Panc1 (cell line): ENCODE results near the gene FOXD4. TPM values are rescaled to one million over a fixed set of nuclear protein-coding genes. Genes with fewer than 3 reads are reported as not detected.
"Not testable (repeated sequence)": the region's sequence is repeated elsewhere in the genome, so short reads cannot be mapped to it uniquely, and the experiment has no call there.

ENCODE experiments used
- ATAC-seq: fragments of 200-7000 bp; cut with Tn5 transposase; 2 replicates; pipeline ENCODE4 v1.9.1; 2020; ENCODE audit warnings: mild to moderate bottlenecking, moderate library complexity
- Bru-seq: library from RNA; stranded (reverse); fragments of 400-500 nt; gene quantifications from one replicate; lab custom pipeline; 2021; lab: Mats Ljungman, UMichigan
- BruChase-seq, 2 experiments: library from RNA; stranded (reverse); fragments of 400-500 nt; gene quantifications; one replicate each; lab custom pipeline; 2021; lab: Mats Ljungman, UMichigan
- BruUV-seq: library from RNA; stranded (reverse); fragments of 400-500 nt; replicated peaks from 2 replicates; lab custom pipeline; 2021; lab: Mats Ljungman, UMichigan
- CTCF ChIA-PET: fragments of 300-600 bp; sonication (Branson Sonifier 250); formaldehyde crosslinking; loops from one replicate; lab custom pipeline; 2022; ENCODE audit warnings: antibody characterized with exemption; lab: Charles Lee
- POLR2A ChIA-PET: fragments of 300-600 bp; sonication (Branson Sonifier 250); formaldehyde crosslinking; loops from one replicate; lab custom pipeline; 2022; ENCODE audit warnings: antibody characterized with exemption; lab: Charles Lee
- DNase-seq: peaks from one replicate; pipeline ENCODE4 v3.0.0-alpha.2; 2010; ENCODE audit warnings: low read depth, low spot score
- H3K27ac ChIP-seq: 2 replicates; pipeline ENCODE4 v1.5.1; 2011; ENCODE audit warnings: mild to moderate bottlenecking, low read length, inconsistent platforms
- H3K27me3 ChIP-seq: fragments of 200-500 bp; sonication (Bioruptor generic); 2 replicates; pipeline ENCODE4 v1.6.0; 2014; ENCODE audit warnings: low read length, inconsistent platforms; ENCODE audit not compliant: control insufficient read depth, insufficient read depth
- H3K36me3 ChIP-seq: fragments of 200-500 bp; sonication (Bioruptor generic); 2 replicates; pipeline ENCODE4 v1.5.1; 2014; ENCODE audit warnings: inconsistent platforms, mild to moderate bottlenecking, low read length, moderate library complexity; ENCODE audit not compliant: control insufficient read depth, insufficient read depth
- H3K4me1 ChIP-seq: 2 replicates; pipeline ENCODE4 v1.5.1; 2011; ENCODE audit warnings: inconsistent platforms, mild to moderate bottlenecking, low read length, moderate library complexity; ENCODE audit not compliant: control insufficient read depth, insufficient read depth
- H3K4me3 ChIP-seq, 2 experiments: 2 replicates each; pipeline ENCODE4 v1.5.1; 2011 to 2012; ENCODE audit warnings: low read depth in 2 of 2, low read length in 2 of 2, mild to moderate bottlenecking in 2 of 2, inconsistent platforms in 1 of 2, moderate library complexity in 1 of 2
- H3K9me3 ChIP-seq: fragments of 200-500 bp; sonication (Bioruptor generic); 2 replicates; pipeline ENCODE4 v1.5.1; 2014; ENCODE audit warnings: low read depth, mild to moderate bottlenecking, inconsistent platforms, low read length, moderate library complexity; ENCODE audit not compliant: control insufficient read depth, insufficient read depth
- in situ Hi-C: cut with HindIII; loops from 2 replicates; pipeline ENCODE4 v1.10.0; 2016; ENCODE audit warnings: low sequenced_read_pairs, low pct_unique_long_range_greater_than_20kb
- intact Hi-C: fragments of 100-400 bp; cut with micrococcal nuclease; formaldehyde crosslinking; loops from one replicate; pipeline ENCODE4 v1.10.0; 2022; ENCODE audit not compliant: unreplicated experiment
- long read RNA-seq: library from polyadenylated mRNA; unstranded; transcript quantifications from one replicate; pipeline ENCODE4 v2.0.0, GENCODE V29; 2021; ENCODE audit not compliant: unreplicated experiment
- polyA plus RNA-seq: library from polyadenylated mRNA; unstranded; fragments of >200 nt; gene quantifications from one replicate; pipeline ENCODE4 v1.2.1, GENCODE V29; 2012; ENCODE audit warnings: missing spikeins; ENCODE audit not compliant: insufficient read length
- total RNA-seq: library from RNA; stranded (reverse); gene quantifications from one replicate; pipeline ENCODE4 v1.2.1, GENCODE V29; 2021; ENCODE audit not compliant: unreplicated experiment

The FOXD4 gene
- total RNA-seq: 0.23 TPM
- not detected for polyA plus RNA-seq
- Bru-seq, nascent RNA: percentile 21 among the genes with signal in this experiment
- percentile 29 among the genes with signal in this experiment for BruChase-seq, experiment 1, labeled RNA remaining after a 2-hour chase
- BruChase-seq, experiment 2, labeled RNA remaining after a 6-hour chase: percentile 33 among the genes with signal in this experiment
- long read RNA-seq: 0 reads

DNA sequence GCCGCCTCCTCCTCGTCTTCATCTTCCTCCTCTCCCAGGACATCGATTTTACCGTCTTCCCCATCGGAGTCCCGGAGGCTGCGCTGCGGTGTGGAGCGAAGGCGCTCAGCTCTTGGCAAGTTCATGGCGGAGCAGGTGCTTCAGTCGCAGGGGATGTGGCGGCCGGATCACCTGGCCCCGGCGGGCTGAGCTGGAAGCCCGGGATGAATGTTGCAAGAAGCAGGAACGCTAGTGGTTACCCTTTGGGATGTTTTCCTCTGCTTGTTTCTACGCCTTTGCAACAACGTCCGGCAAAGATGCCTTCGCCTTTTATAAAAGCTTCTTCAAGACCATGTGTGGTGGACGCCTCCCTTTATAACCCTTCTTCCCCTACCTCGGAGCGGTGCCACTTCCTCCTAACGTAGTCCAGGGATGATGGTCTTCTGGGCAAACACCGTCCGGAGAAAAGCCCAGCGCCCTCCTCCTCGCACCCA is at the start of gene FOXD4:
Gene FOXD4 (minus strand): TSS at position 423 of the 473 bp plus-strand sequence. CDS start 298 bp downstream, at position 125.
- POLR2A ChIA-PET, H3K27ac ChIP-seq, H3K27me3 ChIP-seq, DNase-seq, H3K4me1 ChIP-seq, H3K4me3 ChIP-seq, ATAC-seq, intact Hi-C loops, in situ Hi-C loops, H3K36me3 ChIP-seq, H3K9me3 ChIP-seq, CTCF ChIA-PET, BruUV-seq: not testable (repeated sequence)

- in situ Hi-C loops, H3K4me3 ChIP-seq, H3K36me3 ChIP-seq, ATAC-seq, H3K27ac ChIP-seq, BruUV-seq, CTCF ChIA-PET, POLR2A ChIA-PET, H3K9me3 ChIP-seq, DNase-seq, H3K27me3 ChIP-seq, intact Hi-C loops, H3K4me1 ChIP-seq: not testable (repeated sequence)
Measured at GRCh38 chr9:159871-160270, 41.7 kb upstream of the FOXD4 start.

- in situ Hi-C loops, DNase-seq, H3K27ac ChIP-seq, intact Hi-C loops, H3K27me3 ChIP-seq, POLR2A ChIA-PET, H3K36me3 ChIP-seq, CTCF ChIA-PET, H3K4me1 ChIP-seq, BruUV-seq, ATAC-seq, H3K4me3 ChIP-seq, H3K9me3 ChIP-seq: not testable (repeated sequence)
Measured at GRCh38 chr9:151173-151572, 33.0 kb upstream of the FOXD4 start.

- POLR2A ChIA-PET, ATAC-seq, CTCF ChIA-PET, in situ Hi-C loops, H3K4me3 ChIP-seq, BruUV-seq, H3K4me1 ChIP-seq, H3K27ac ChIP-seq, H3K9me3 ChIP-seq, H3K27me3 ChIP-seq, intact Hi-C loops, H3K36me3 ChIP-seq, DNase-seq: not testable (repeated sequence)
Measured at GRCh38 chr9:139880-140279, 21.7 kb upstream of the FOXD4 start.

DNA sequence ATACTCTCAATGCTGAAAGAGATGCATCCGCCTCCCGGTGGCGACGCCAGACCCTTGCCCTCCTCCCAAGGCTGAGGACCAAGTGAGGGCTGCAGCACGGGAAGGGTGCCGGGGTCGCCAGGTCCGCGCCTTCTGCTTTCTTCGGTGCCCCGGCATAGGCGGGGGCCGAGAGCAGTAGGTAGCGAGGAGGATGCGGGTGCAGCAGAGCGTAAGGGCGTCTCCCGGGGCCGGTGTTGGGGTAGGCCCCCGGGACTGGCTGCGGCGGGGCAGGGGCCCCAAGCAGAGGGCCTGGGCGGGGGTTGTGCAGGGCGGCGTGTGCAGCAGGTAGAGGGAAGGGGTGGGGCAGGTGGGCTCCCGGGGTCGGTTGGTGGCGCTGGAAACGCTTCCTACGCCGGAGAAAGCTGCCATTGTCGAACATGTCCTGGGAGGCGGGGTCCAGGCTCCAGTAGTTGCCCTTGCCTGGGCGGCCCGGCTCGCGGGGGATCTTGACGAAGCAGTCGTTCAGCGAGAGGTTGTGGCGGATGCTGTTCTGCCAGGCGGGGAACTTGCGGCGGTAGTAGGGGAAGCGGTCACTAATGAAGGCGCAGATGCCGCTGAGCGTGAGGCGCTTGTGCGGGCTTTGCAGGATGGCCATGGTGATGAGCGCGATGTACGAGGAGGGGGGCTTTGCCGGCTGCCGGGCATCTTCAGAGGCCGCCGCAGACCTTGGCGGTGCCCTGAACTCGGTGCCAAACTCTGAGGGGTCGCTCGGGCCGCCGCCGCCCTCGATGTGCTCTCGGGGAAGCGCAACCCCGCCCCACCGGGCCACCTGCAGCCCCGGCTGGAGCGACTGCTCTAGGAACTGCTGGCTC is 848 bp downstream of the FOXD4 start:
- POLR2A ChIA-PET, ATAC-seq, H3K9me3 ChIP-seq, H3K36me3 ChIP-seq, CTCF ChIA-PET, H3K27ac ChIP-seq, H3K27me3 ChIP-seq, BruUV-seq, H3K4me1 ChIP-seq, DNase-seq, in situ Hi-C loops, H3K4me3 ChIP-seq, intact Hi-C loops: not testable (repeated sequence)

DNA sequence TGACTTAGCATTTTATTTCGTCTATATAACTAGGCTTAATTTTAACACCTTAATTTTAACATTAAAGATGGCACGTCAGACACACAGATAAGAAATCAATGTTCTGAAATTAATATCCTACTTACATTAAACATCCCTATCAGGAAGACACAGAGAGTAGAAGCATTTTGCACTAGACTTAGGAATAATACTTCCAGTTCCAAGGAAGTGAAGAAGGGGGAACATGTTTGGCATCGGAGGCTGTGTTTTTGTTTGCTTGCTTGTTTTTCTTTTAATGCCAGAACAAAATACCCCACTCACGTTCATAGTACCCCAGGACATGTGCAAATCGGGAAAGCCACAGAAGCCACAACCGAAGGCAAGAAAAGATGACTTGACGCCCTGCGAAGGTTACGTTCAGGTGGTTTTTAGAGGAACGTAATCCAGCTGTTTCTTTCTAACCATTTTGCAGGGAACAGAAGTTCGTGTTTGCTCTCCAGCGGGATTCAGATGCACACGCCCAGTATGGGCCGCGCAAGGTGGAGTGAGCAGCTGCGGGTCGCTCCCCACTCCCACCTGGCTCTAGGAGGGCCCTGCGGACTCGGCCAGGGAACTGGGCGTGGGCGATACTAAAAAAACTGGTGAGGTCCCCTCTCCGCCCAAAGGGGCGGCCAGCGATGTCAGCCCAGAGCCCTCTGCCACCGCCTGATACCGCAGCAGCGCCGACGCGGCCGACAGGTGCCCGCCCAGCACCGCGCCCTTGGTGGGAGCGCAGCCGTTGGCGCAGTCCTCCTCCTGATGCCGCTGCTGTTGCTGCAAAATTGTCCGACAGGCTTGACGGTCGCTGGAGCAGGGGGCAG is 1.8 kb downstream of the FOXD4 start:
- H3K36me3 ChIP-seq, in situ Hi-C loops, H3K9me3 ChIP-seq, H3K4me1 ChIP-seq, ATAC-seq, H3K4me3 ChIP-seq, CTCF ChIA-PET, POLR2A ChIA-PET, intact Hi-C loops, BruUV-seq, DNase-seq, H3K27ac ChIP-seq, H3K27me3 ChIP-seq: not testable (repeated sequence)

GRCh38 chr9:115118-115451 is 3.1 kb downstream of the FOXD4 start:
- intact Hi-C loops, H3K27me3 ChIP-seq, H3K9me3 ChIP-seq, ATAC-seq, in situ Hi-C loops, POLR2A ChIA-PET, BruUV-seq, CTCF ChIA-PET, H3K36me3 ChIP-seq, H3K27ac ChIP-seq, H3K4me1 ChIP-seq, DNase-seq: not testable (repeated sequence)
- H3K4me3 ChIP-seq: peak overlapping the region; percentile 28 to 48; a peak in 3 of 4 replicates
